Neural cell (in vitro differentiated cells): Measurements from ENCODE around the gene PHLPP1. TPM values are rescaled to one million over a fixed set of nuclear protein-coding genes. Genes with fewer than 3 reads are reported as not detected.

Source experiments
- H2AFZ ChIP-seq: fragments of 200-600, 300-800 bp; sonication (generic), shearing (Covaris generic); 2 replicates; pipeline ENCODE4 v1.6.0; 2014; ENCODE audit warnings: low read depth, mild to moderate bottlenecking, antibody characterized with exemption, low read length, moderate library complexity
- H3F3A ChIP-seq: fragments of 200-600 bp; shearing (Covaris generic); 2 replicates; pipeline ENCODE4 v1.6.1; 2016; ENCODE audit warnings: mild to moderate bottlenecking, moderate library complexity, mixed read lengths, antibody characterized with exemption, low read length; ENCODE audit not compliant: insufficient read depth, poor library complexity, severe bottlenecking
- H3K27ac ChIP-seq: fragments of 200-600, 300-800 bp; sonication (generic), shearing (Covaris generic); 2 replicates; pipeline ENCODE4 v1.5.1; 2014; ENCODE audit warnings: mild to moderate bottlenecking, low read length, moderate library complexity
- H3K27me3 ChIP-seq: fragments of 300-800, 200-600 bp; sonication (generic), shearing (Covaris generic); 2 replicates; pipeline ENCODE4 v1.6.0; 2014; ENCODE audit warnings: mild to moderate bottlenecking, low read depth, low read length, moderate library complexity; ENCODE audit not compliant: insufficient read depth
- H3K36me3 ChIP-seq: fragments of 300-800, 200-600 bp; sonication (generic), shearing (Covaris generic); 2 replicates; pipeline ENCODE4 v1.5.1; 2014; ENCODE audit warnings: mild to moderate bottlenecking, antibody characterized with exemption, low read length, moderate library complexity; ENCODE audit not compliant: insufficient read depth
- H3K4me2 ChIP-seq: fragments of 300-800, 200-600 bp; sonication (generic), shearing (Covaris generic); 2 replicates; pipeline ENCODE4 v1.6.0; 2014; ENCODE audit warnings: mild to moderate bottlenecking, low read length
- H3K4me3 ChIP-seq: fragments of 300-800, 200-600 bp; sonication (generic), shearing (Covaris generic); 2 replicates; pipeline ENCODE4 v1.5.1; 2014; ENCODE audit warnings: mild to moderate bottlenecking, low read length, moderate library complexity
- H3K79me2 ChIP-seq: fragments of 200-600 bp; shearing (Covaris generic); replicated peaks from 2 replicates; pipeline ENCODE4 v1.6.0; 2014; ENCODE audit warnings: mild to moderate bottlenecking, low read length, moderate library complexity; ENCODE audit not compliant: insufficient read depth
- H3K9ac ChIP-seq: fragments of 300-800, 200-600 bp; sonication (generic), shearing (Covaris generic); 2 replicates; pipeline ENCODE4 v1.6.1; 2016; ENCODE audit warnings: mild to moderate bottlenecking, low read length, mixed read lengths
- H3K9me2 ChIP-seq: fragments of 200-600 bp; shearing (Covaris generic); 2 replicates; pipeline ENCODE4 v1.6.1; 2016; ENCODE audit warnings: mild to moderate bottlenecking, low read length, mixed read lengths; ENCODE audit not compliant: insufficient read depth
- H3K9me3 ChIP-seq: fragments of 200-600, 300-800 bp; sonication (generic), shearing (Covaris generic); 2 replicates; pipeline ENCODE4 v1.6.1; 2016; ENCODE audit warnings: mild to moderate bottlenecking, mixed run types, low read length, moderate library complexity, mixed read lengths
- H4K20me1 ChIP-seq: fragments of 200-600 bp; shearing (Covaris generic); 2 replicates; pipeline ENCODE4 v1.6.1; 2016; ENCODE audit warnings: mild to moderate bottlenecking, mixed run types; ENCODE audit not compliant: insufficient read depth
- CTCF ChIP-seq: fragments of 450-650 bp; IDR thresholded peaks from 2 replicates; pipeline ENCODE4 v1.5.1; 2014; ENCODE audit warnings: antibody characterized with exemption, mild to moderate bottlenecking, moderate library complexity; ENCODE audit not compliant: poor library complexity, severe bottlenecking
- EP300 ChIP-seq: fragments of 450-650 bp; conservative IDR thresholded peaks from 2 replicates; pipeline ENCODE4 v1.6.1; 2014; ENCODE audit warnings: antibody characterized with exemption, mild to moderate bottlenecking, moderate library complexity; ENCODE audit not compliant: poor library complexity, severe bottlenecking
- EZH2 ChIP-seq: fragments of 200-600, 300-800 bp; shearing (Covaris generic), sonication (generic); IDR thresholded peaks from 2 replicates; pipeline ENCODE4 v1.6.1; 2014; ENCODE audit warnings: antibody characterized with exemption, low read length, borderline replicate concordance, mild to moderate bottlenecking; ENCODE audit not compliant: insufficient read depth, poor library complexity, severe bottlenecking
- MXI1 ChIP-seq: fragments of 450-650 bp; conservative IDR thresholded peaks from 2 replicates; pipeline ENCODE4 v1.6.1; 2014; ENCODE audit warnings: antibody characterized with exemption, mild to moderate bottlenecking; ENCODE audit not compliant: poor library complexity, severe bottlenecking
- POLR2AphosphoS5 ChIP-seq: IDR thresholded peaks from 2 replicates; pipeline ENCODE4 v1.6.1; 2012
- RAD21 ChIP-seq: fragments of 450-650 bp; conservative IDR thresholded peaks from 2 replicates; pipeline ENCODE4 v1.6.1; 2014; ENCODE audit warnings: antibody characterized with exemption, mild to moderate bottlenecking, moderate library complexity
- SMC3 ChIP-seq: fragments of 450-650 bp; conservative IDR thresholded peaks from 2 replicates; pipeline ENCODE4 v1.6.1; 2014; ENCODE audit warnings: antibody characterized with exemption, mild to moderate bottlenecking, moderate library complexity; ENCODE audit not compliant: poor library complexity
- TAF1 ChIP-seq: IDR thresholded peaks from 2 replicates; pipeline ENCODE4 v1.6.1; 2012; ENCODE audit warnings: low read depth
- polyA plus RNA-seq: library from polyadenylated mRNA; depleted of rRNA; stranded (reverse); fragments of >200 nt; gene quantifications from 2 replicates; pipeline ENCODE4 v1.2.3, GENCODE V29; 2014
- TF ChIP-seq, protein P1 (sequence below): IDR thresholded peaks from 2 replicates; pipeline ENCODE4 v1.6.1; 2012; ENCODE audit warnings: borderline replicate concordance

PHLPP1 gene
- polyA plus RNA-seq, 1 donor from 2014 or later: 4.5 TPM

DNA sequence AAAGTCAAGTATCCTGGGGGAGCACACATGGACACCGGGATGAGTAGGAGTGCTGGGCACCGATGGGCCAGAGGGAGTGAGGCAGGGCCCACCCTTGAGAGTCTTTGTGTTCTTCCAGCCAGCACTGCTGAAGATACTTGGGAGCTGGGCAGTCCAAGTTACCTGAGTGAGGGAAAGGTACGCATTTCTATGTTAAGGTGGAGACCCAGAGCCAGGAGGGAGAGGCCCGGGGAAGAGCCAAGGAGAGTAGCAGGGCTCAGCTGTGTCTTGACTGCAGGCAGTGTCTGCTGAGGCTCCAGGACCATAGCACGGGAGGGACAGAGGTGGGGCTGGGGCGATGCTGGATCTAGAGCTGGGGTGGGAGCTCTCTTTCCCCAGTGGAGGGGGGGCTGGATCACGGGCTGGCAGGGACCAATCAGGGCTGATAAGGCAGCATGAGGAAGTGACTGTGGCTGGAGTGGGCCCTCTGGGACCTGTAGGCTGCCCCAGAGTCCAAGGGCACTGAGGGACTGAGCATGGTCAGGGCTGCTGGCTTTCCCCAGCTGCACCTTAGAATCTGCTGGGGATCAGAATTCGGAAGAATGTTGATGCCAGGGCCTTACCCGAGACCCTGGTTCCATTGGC lies 289.2 kb downstream of the PHLPP1 start:
- Histone ChIP-seq H3K27me3 (no peaks in the 10 kb centered on the region), H3K9me3 (no peaks in the 10 kb centered on the region), H3F3A (no peaks in the 10 kb centered on the region), H3K9ac (no peak overlapping the region), H3K4me3 (no peak overlapping the region), H3K79me2 (no peaks in the 10 kb centered on the region), H2AFZ (no peak overlapping the region), H3K27ac (no peak overlapping the region), H3K4me2 (no peak overlapping the region), H4K20me1 (no peaks in the 10 kb centered on the region), H3K9me2 (no peaks in the 10 kb centered on the region), H3K36me3 (no peaks in the 10 kb centered on the region)
- TF ChIP-seq POLR2AphosphoS5 (no peak), EZH2 (no peak), EP300 (no peak), CTCF (no peak), TAF1 (no peak), RAD21 (no peak), MXI1 (no peak), SMC3 (no peak)
- TF ChIP-seq, protein P1, sequence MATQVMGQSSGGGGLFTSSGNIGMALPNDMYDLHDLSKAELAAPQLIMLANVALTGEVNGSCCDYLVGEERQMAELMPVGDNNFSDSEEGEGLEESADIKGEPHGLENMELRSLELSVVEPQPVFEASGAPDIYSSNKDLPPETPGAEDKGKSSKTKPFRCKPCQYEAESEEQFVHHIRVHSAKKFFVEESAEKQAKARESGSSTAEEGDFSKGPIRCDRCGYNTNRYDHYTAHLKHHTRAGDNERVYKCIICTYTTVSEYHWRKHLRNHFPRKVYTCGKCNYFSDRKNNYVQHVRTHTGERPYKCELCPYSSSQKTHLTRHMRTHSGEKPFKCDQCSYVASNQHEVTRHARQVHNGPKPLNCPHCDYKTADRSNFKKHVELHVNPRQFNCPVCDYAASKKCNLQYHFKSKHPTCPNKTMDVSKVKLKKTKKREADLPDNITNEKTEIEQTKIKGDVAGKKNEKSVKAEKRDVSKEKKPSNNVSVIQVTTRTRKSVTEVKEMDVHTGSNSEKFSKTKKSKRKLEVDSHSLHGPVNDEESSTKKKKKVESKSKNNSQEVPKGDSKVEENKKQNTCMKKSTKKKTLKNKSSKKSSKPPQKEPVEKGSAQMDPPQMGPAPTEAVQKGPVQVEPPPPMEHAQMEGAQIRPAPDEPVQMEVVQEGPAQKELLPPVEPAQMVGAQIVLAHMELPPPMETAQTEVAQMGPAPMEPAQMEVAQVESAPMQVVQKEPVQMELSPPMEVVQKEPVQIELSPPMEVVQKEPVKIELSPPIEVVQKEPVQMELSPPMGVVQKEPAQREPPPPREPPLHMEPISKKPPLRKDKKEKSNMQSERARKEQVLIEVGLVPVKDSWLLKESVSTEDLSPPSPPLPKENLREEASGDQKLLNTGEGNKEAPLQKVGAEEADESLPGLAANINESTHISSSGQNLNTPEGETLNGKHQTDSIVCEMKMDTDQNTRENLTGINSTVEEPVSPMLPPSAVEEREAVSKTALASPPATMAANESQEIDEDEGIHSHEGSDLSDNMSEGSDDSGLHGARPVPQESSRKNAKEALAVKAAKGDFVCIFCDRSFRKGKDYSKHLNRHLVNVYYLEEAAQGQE: no peak

GRCh38 chr18:63005306-63005705 lies 290.0 kb downstream of the PHLPP1 start:
- no peak for TF ChIP-seq SMC3
- no peak for TF ChIP-seq EZH2
- TF ChIP-seq CTCF: no peak
- H4K20me1 ChIP-seq: no peaks in the 10 kb centered on the region

More at GRCh38 chr18:63005306-63005705, 290.0 kb downstream of the PHLPP1 start:
- no peaks in the 10 kb centered on the region for H3K9me3 ChIP-seq
- H3K9me2 ChIP-seq: no peaks in the 10 kb centered on the region
- no peak overlapping the region for H3K4me2 ChIP-seq
- no peaks in the 10 kb centered on the region for H3K79me2 ChIP-seq
- no peak overlapping the region for H3K4me3 ChIP-seq
- H2AFZ ChIP-seq: no peak overlapping the region
- no peak overlapping the region for H3K27ac ChIP-seq
- no peaks in the 10 kb centered on the region for H3F3A ChIP-seq
- no peaks in the 10 kb centered on the region for H3K27me3 ChIP-seq
- no peaks in the 10 kb centered on the region for H3K36me3 ChIP-seq
- no peak overlapping the region for H3K9ac ChIP-seq
